Measurements from ENCODE around the gene RILPL1.

DNA sequence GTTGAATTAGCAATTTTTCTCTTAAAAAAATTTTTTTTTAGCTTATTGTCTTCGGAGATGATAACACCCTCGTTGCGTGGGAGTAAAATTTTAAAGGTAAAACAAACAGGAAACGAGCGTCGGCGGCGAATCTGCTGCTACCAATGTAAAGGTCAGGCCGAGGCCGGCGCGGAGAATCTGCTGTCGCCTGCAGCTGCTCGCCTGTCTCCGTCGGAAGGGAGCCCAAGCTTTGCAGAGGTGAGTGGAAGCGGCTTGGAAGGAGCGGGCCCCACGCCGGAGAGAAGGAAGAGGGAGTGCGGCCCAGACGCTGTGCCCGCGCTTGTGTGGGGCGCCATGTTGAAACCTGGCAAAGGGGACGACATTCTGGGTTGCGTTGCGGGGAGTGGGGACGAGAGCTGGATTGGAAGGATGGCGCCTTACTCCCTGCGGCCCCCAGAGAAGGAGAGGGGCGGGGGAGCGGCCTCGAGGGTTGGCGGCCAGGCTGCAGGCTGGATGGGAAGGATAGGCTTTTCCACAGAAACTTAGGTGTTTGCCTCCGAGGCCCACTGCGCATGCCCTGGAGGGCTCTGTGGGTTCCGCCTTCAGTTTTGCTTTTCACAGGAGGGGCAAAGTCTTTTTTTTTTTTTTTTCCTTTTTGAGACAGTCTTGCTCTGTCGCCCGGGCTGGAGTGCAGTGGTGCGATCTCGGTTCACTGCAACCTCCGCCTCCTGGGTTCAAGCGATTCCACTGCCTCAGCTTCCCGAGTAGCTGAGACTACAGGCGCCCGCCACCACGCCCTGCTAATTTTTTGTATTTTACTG, 75.3 kb downstream of the RILPL1 start, which contains the start of gene SNRNP35:
- peak; percentile 37 to 55 for TF ChIP-seq POLR2A (IDR thresholded peaks at IDR 0.05)
- TF ChIP-seq, protein P1, sequence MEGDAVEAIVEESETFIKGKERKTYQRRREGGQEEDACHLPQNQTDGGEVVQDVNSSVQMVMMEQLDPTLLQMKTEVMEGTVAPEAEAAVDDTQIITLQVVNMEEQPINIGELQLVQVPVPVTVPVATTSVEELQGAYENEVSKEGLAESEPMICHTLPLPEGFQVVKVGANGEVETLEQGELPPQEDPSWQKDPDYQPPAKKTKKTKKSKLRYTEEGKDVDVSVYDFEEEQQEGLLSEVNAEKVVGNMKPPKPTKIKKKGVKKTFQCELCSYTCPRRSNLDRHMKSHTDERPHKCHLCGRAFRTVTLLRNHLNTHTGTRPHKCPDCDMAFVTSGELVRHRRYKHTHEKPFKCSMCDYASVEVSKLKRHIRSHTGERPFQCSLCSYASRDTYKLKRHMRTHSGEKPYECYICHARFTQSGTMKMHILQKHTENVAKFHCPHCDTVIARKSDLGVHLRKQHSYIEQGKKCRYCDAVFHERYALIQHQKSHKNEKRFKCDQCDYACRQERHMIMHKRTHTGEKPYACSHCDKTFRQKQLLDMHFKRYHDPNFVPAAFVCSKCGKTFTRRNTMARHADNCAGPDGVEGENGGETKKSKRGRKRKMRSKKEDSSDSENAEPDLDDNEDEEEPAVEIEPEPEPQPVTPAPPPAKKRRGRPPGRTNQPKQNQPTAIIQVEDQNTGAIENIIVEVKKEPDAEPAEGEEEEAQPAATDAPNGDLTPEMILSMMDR (IDR thresholded peaks at IDR 0.05): peak in 1 of 6 experiments; percentile 2
